ENCODE results near the gene PLEKHG4B.
A peak's percentile ranks its signal among the peaks of the same experiment; 100 is the strongest.
"Not testable (repeated sequence)": the region's sequence is repeated elsewhere in the genome, so short reads cannot be mapped to it uniquely, and the experiment has no call there.

PLEKHG4B gene, protein sequence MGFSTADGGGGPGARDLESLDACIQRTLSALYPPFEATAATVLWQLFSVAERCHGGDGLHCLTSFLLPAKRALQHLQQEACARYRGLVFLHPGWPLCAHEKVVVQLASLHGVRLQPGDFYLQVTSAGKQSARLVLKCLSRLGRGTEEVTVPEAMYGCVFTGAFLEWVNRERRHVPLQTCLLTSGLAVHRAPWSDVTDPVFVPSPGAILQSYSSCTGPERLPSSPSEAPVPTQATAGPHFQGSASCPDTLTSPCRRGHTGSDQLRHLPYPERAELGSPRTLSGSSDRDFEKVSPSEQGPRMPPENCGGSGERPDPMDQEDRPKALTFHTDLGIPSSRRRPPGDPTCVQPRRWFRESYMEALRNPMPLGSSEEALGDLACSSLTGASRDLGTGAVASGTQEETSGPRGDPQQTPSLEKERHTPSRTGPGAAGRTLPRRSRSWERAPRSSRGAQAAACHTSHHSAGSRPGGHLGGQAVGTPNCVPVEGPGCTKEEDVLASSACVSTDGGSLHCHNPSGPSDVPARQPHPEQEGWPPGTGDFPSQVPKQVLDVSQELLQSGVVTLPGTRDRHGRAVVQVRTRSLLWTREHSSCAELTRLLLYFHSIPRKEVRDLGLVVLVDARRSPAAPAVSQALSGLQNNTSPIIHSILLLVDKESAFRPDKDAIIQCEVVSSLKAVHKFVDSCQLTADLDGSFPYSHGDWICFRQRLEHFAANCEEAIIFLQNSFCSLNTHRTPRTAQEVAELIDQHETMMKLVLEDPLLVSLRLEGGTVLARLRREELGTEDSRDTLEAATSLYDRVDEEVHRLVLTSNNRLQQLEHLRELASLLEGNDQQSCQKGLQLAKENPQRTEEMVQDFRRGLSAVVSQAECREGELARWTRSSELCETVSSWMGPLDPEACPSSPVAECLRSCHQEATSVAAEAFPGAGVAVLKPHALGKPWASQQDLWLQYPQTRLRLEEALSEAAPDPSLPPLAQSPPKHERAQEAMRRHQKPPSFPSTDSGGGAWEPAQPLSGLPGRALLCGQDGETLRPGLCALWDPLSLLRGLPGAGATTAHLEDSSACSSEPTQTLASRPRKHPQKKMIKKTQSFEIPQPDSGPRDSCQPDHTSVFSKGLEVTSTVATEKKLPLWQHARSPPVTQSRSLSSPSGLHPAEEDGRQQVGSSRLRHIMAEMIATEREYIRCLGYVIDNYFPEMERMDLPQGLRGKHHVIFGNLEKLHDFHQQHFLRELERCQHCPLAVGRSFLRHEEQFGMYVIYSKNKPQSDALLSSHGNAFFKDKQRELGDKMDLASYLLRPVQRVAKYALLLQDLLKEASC (N-terminal part only)
- 0 to 0.39 (median 0) reads per million in 3 donors for total RNA-seq

DNA sequence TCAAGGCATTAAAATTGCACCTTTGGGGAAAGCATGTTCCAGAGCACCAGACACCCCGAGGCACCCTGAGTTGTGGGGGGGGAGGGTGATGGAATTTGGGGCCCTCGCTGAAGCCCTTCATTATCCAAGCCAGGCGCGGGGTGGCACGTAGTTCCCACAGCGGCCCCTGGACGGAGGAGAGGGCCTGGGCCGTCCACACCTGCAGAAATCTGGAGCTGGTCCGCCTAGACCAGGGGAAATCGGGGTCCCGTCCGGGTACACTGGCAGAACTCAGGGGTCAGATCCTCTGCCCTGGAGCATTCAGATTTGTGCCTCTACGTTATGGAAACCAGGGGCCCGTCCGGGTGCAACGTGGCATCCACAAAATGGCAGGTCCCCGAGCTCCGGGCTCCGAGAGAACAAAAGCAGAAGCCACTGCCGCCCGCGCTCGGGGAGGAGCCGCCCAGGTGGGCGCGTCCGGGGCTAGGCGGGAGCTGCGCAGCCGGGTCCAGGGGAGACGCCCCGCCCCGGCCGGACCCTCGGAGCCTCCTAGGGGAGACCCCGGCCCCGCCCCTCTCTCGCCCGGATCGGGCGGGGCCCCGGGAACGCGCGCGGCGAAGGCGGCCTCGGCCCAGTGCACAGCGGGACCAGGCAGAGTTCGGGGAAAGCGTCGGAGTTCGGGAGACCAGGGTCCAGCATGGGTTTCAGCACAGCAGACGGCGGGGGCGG is at the start of gene PLEKHG4B:
Gene PLEKHG4B, plus strand, starts transcription at position 613 of the 708 bp plus-strand sequence. Its CDS starts 64 bp downstream, at position 677.
- Histone ChIP-seq H3K4me3 (ENCODE audit: insufficient read depth, low read depth, low read length, poor library complexity, severe bottlenecking) (no peak within 1 kb of the TSS), H3K9me3 (ENCODE audit: control insufficient read depth, low read length) (no peaks in the 10 kb centered on the region), H3K27ac (ENCODE audit: insufficient read depth, low read length, poor library complexity, severe bottlenecking) (no peak within 1 kb of the TSS), H3K27me3 (replicated peaks; ENCODE audit: control insufficient read depth, insufficient read depth, low read length, poor library complexity, severe bottlenecking) (peaks cover 40% of the 10 kb centered on the region), H3K4me1 (ENCODE audit: control insufficient read depth, insufficient read depth, low read length, poor library complexity, severe bottlenecking) (peaks cover 3% of the 10 kb centered on the region), H3K36me3 (ENCODE audit: control insufficient read depth, insufficient read depth, low read length) (no peaks in the 10 kb centered on the region)
- DNase-seq = no peak

GRCh38 chr5:42250-42649 is 49.7 kb upstream of the PLEKHG4B start:
- H3K4me3 ChIP-seq (ENCODE audit: insufficient read depth, low read depth, low read length, poor library complexity, severe bottlenecking) = no peak overlapping the region
- no peak for DNase-seq

GRCh38 chr5:48192-48591 is 43.8 kb upstream of the PLEKHG4B start:
- DNase-seq = no peak
- H3K4me1 ChIP-seq (ENCODE audit: control insufficient read depth, insufficient read depth, low read length, poor library complexity, severe bottlenecking) = peaks cover 2% of the 10 kb centered on the region
- no peak overlapping the region for H3K4me3 ChIP-seq (ENCODE audit: insufficient read depth, low read depth, low read length, poor library complexity, severe bottlenecking)
- no peaks in the 10 kb centered on the region for H3K9me3 ChIP-seq (ENCODE audit: control insufficient read depth, low read length)
- H3K27me3 ChIP-seq (replicated peaks; ENCODE audit: control insufficient read depth, insufficient read depth, low read length, poor library complexity, severe bottlenecking) = peaks cover 5% of the 10 kb centered on the region
- no peaks in the 10 kb centered on the region for H3K36me3 ChIP-seq (ENCODE audit: control insufficient read depth, insufficient read depth, low read length)
- no peak overlapping the region for H3K27ac ChIP-seq (ENCODE audit: insufficient read depth, low read length, poor library complexity, severe bottlenecking)

More at GRCh38 chr5:42250-42649, 49.7 kb upstream of the PLEKHG4B start:
- no peak overlapping the region for H3K27ac ChIP-seq (ENCODE audit: insufficient read depth, low read length, poor library complexity, severe bottlenecking)
- H3K4me1 ChIP-seq (ENCODE audit: control insufficient read depth, insufficient read depth, low read length, poor library complexity, severe bottlenecking) = no peaks in the 10 kb centered on the region
- no peaks in the 10 kb centered on the region for H3K9me3 ChIP-seq (ENCODE audit: control insufficient read depth, low read length)
- peaks cover 3% of the 10 kb centered on the region for H3K27me3 ChIP-seq (replicated peaks; ENCODE audit: control insufficient read depth, insufficient read depth, low read length, poor library complexity, severe bottlenecking)
- no peaks in the 10 kb centered on the region for H3K36me3 ChIP-seq (ENCODE audit: control insufficient read depth, insufficient read depth, low read length)

GRCh38 chr5:49530-49929 is 42.4 kb upstream of the PLEKHG4B start:
- H3K4me1 ChIP-seq (ENCODE audit: control insufficient read depth, insufficient read depth, low read length, poor library complexity, severe bottlenecking); DNase-seq; H3K27ac ChIP-seq (ENCODE audit: insufficient read depth, low read length, poor library complexity, severe bottlenecking); H3K9me3 ChIP-seq (ENCODE audit: control insufficient read depth, low read length); H3K4me3 ChIP-seq (ENCODE audit: insufficient read depth, low read depth, low read length, poor library complexity, severe bottlenecking); H3K36me3 ChIP-seq (ENCODE audit: control insufficient read depth, insufficient read depth, low read length): not testable (repeated sequence)
- peaks cover 15% of the 10 kb centered on the region for H3K27me3 ChIP-seq (replicated peaks; ENCODE audit: control insufficient read depth, insufficient read depth, low read length, poor library complexity, severe bottlenecking)

GRCh38 chr5:49953-50544 is 41.9 kb upstream of the PLEKHG4B start:
- Histone ChIP-seq H3K9me3 (ENCODE audit: control insufficient read depth, low read length) (no peaks in the 10 kb centered on the region), H3K27me3 (replicated peaks; ENCODE audit: control insufficient read depth, insufficient read depth, low read length, poor library complexity, severe bottlenecking) (peaks cover 21% of the 10 kb centered on the region), H3K36me3 (ENCODE audit: control insufficient read depth, insufficient read depth, low read length) (no peaks in the 10 kb centered on the region), H3K27ac (ENCODE audit: insufficient read depth, low read length, poor library complexity, severe bottlenecking) (no peak overlapping the region), H3K4me1 (ENCODE audit: control insufficient read depth, insufficient read depth, low read length, poor library complexity, severe bottlenecking) (peaks cover 7% of the 10 kb centered on the region), H3K4me3 (ENCODE audit: insufficient read depth, low read depth, low read length, poor library complexity, severe bottlenecking) (no peak overlapping the region)
- DNase-seq = no peak

DNA sequence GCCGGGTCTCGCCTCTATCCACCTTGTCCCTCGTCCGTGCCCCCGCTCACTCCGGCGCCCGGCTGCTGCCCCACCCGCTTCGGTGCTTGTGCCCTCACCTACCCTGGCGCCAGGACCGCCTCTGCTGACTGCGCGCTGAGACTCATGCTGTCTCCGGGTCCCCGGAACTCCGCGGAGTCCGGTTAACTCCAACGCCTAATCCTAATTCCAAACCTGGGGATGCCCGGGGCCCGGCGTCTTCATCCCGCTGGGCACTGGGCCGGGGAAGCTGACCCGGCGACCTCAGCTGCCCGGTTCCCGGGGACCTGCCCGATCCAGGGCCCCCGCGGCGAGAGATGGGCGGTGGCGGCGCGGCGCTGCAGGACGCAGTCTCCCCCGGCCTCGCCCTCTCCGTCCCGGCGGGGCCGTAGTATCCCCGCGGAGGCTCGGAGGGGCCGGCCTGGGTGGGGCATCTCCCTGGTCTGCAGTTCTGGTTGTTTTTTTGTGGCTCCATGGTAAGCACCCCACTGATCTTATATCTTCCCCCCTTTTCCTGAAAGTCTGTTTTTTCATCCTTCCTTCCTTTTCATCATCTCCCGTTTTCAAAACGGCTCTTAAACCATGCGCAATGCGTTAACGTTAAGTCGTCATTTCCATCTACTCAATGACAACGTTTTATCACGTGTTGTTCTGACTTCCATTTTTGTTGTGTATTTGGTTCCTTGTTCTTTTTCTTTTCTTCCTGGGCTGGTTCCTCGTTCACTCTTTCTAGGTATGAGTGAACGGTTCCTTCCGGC is 41.1 kb upstream of the PLEKHG4B start:
- DNase-seq = no peak
- Histone ChIP-seq H3K4me3 (ENCODE audit: insufficient read depth, low read depth, low read length, poor library complexity, severe bottlenecking) (no peak overlapping the region), H3K36me3 (ENCODE audit: control insufficient read depth, insufficient read depth, low read length) (no peaks in the 10 kb centered on the region), H3K4me1 (ENCODE audit: control insufficient read depth, insufficient read depth, low read length, poor library complexity, severe bottlenecking) (peaks cover 7% of the 10 kb centered on the region), H3K27me3 (replicated peaks; ENCODE audit: control insufficient read depth, insufficient read depth, low read length, poor library complexity, severe bottlenecking) (peaks cover 23% of the 10 kb centered on the region), H3K9me3 (ENCODE audit: control insufficient read depth, low read length) (no peaks in the 10 kb centered on the region), H3K27ac (ENCODE audit: insufficient read depth, low read length, poor library complexity, severe bottlenecking) (no peak overlapping the region)

DNA sequence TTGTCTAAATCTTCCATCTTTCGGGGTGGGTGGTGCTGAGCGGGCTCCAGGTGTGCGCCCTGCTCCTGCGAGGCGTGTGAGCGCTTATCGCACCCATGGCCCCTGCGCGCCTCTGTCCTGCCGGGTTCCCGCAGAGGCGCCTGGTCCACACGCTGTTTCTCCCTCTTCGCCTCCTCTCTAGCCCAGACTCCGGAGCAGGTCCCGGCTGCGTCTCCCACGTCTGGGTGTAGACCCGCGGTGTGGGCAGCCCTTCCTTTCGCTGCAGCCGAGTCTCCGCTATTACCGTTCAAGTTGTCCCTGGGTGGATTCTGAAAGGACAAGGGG is 40.5 kb upstream of the PLEKHG4B start:
- Histone ChIP-seq H3K4me3 (ENCODE audit: insufficient read depth, low read depth, low read length, poor library complexity, severe bottlenecking) (no peak overlapping the region), H3K9me3 (ENCODE audit: control insufficient read depth, low read length) (no peaks in the 10 kb centered on the region), H3K27me3 (replicated peaks; ENCODE audit: control insufficient read depth, insufficient read depth, low read length, poor library complexity, severe bottlenecking) (peaks cover 23% of the 10 kb centered on the region), H3K36me3 (ENCODE audit: control insufficient read depth, insufficient read depth, low read length) (no peaks in the 10 kb centered on the region), H3K4me1 (ENCODE audit: control insufficient read depth, insufficient read depth, low read length, poor library complexity, severe bottlenecking) (peaks cover 7% of the 10 kb centered on the region), H3K27ac (ENCODE audit: insufficient read depth, low read length, poor library complexity, severe bottlenecking) (no peak overlapping the region)
- DNase-seq = no peak

DNA sequence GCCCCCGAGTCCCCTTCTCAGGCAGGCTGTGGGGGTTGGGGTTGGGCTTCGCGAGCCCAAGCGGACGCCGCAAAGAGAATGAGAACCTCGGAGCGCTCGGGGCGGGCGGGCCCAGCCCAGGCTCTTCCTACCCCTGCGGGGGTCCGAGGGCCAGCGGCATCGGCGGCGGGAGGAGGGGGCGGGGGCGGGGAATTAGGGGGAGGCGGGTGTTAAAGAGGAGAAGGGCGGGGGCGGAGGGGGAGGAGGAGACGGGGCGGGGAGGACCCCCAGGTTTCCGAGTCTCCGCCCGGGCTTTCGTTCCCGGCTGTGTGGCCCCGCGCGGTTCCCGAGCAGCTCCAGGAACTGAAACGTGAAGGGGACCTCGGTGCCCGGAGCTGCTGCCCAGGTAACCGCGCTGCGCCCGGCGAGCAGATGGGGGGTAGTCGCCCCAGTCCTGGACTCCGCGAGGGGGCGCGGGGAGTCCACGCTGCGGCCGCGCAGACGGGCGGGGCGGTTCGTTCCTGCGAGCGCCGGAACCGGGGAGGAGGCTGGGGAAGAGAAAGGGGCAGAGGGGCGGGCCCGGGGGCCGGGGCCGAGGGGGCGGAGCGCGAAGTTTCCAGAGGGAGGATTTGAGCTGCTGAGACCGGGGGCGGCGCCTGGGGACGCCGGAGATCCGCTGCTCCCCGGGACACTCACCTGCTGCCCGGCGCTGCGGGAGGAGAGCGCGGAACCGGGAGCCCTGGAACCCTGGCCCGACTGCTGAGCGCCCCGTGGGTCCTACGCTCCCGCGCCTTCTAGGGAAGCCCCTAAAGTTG is 38.4 kb upstream of the PLEKHG4B start:
- Histone ChIP-seq H3K9me3 (ENCODE audit: control insufficient read depth, low read length) (no peaks in the 10 kb centered on the region), H3K36me3 (ENCODE audit: control insufficient read depth, insufficient read depth, low read length) (no peaks in the 10 kb centered on the region), H3K4me3 (ENCODE audit: insufficient read depth, low read depth, low read length, poor library complexity, severe bottlenecking) (peak overlapping the region; percentile 50), H3K27ac (ENCODE audit: insufficient read depth, low read length, poor library complexity, severe bottlenecking) (no peak overlapping the region), H3K27me3 (replicated peaks; ENCODE audit: control insufficient read depth, insufficient read depth, low read length, poor library complexity, severe bottlenecking) (peaks cover 23% of the 10 kb centered on the region), H3K4me1 (ENCODE audit: control insufficient read depth, insufficient read depth, low read length, poor library complexity, severe bottlenecking) (peaks cover 7% of the 10 kb centered on the region)
- DNase-seq = no peak

All from effector memory CD4-positive, alpha-beta T cell (primary cell).